Adrenal gland (tissue), 12 donors: ENCODE data around the gene TBXA2R. TPM values are rescaled to one million over a fixed set of nuclear protein-coding genes. Genes with fewer than 3 reads are reported as not detected.
A peak's percentile ranks its signal among the peaks of the same experiment; 100 is the strongest.

ENCODE experiments used
- DNase-seq, 7 donors: peaks; one replicate each; pipeline ENCODE4 v3.0.0-alpha.2; 2019 to 2020
- H3K27ac ChIP-seq, 5 donors: fragments of 200-600 bp; sonication (generic) in 4 of 5; 1 replicate in 3 of 5; 2 replicates in 2 of 5; pipeline versions ENCODE4 v1.5.1 to v1.8.0; 2016 to 2020; ENCODE audit warnings: mild to moderate bottlenecking in 1 of 5
- H3K27me3 ChIP-seq: fragments of 200-600 bp; 2 replicates; pipeline ENCODE4 v1.8.0; 2021
- H3K36me3 ChIP-seq, 2 donors: fragments of 200-600 bp; replicated peaks in 1 of 2; 1 replicate in 1 of 2; 2 replicates in 1 of 2; pipeline versions ENCODE4 v1.5.1 to v1.8.0; 2018 to 2022
- H3K4me1 ChIP-seq, 2 donors: fragments of 200-600 bp; replicated peaks in 1 of 2; 1 replicate in 1 of 2; 2 replicates in 1 of 2; pipeline versions ENCODE4 v1.5.1 to v1.8.0; 2018 to 2021
- H3K4me3 ChIP-seq, 4 donors: fragments of 200-600 bp; sonication (generic) in 3 of 4; one replicate each; pipeline ENCODE4 v1.5.1; 2016 to 2018
- H3K9me3 ChIP-seq, 3 donors: fragments of 200-600 bp; sonication (generic) in 1 of 3; replicated peaks in 1 of 3; 1 replicate in 2 of 3; 2 replicates in 1 of 3; pipeline versions ENCODE4 v1.5.1 to v1.8.0; 2016 to 2021
- CTCF ChIP-seq, 6 experiments: fragments of 450-650 bp in 4 of 6; fragments of 200-600 bp in 2 of 6; sonication (generic) in 1 of 6; IDR thresholded peaks; 1 replicate in 5 of 6; 2 replicates in 1 of 6; pipeline versions ENCODE4 v1.5.1 to v1.8.0; 2016 to 2021; ENCODE audit warnings: antibody characterized with exemption in 6 of 6, mild to moderate bottlenecking in 2 of 6, moderate library complexity in 1 of 6
- POLR2A ChIP-seq, 2 donors: fragments of 450-650 bp; IDR thresholded peaks; one replicate each; pipeline ENCODE4 v1.6.1; 2017; ENCODE audit warnings: antibody characterized with exemption in 2 of 2, mild to moderate bottlenecking in 2 of 2, moderate library complexity in 1 of 2
- WGBS, 4 donors: extraction: QIAGEN DNeasy Blood & Tissue Kit in 2 of 4; methylation state at CpG; one replicate each; pipeline versions ENCODE4 v1.1.5 to v1.1.7; 2013 to 2017; 5-methylcytosine and 5-hydroxymethylcytosine counted together
- intact Hi-C, 2 donors: fragments of 100-400 bp; cut with DNase I; formaldehyde crosslinking; loops; one replicate each; pipeline versions ENCODE4 v1.14.1 to v1.15.0; 2022 to 2023
- polyA plus RNA-seq, 3 donors: library from polyadenylated mRNA; stranded (reverse); fragments of 200-250 nt in 2 of 3; fragments of 350-450 nt in 1 of 3; fragmentation: Illumina TruSeq in 1 of 3; extraction: RNeasy Lipid Tissue Mini Kit (QIAGEN cat#74804) in 1 of 3; gene quantifications; one replicate each; pipeline ENCODE4 v1.2.3, GENCODE V29; 2013 to 2014
- total RNA-seq, 9 donors: library from RNA; depleted of rRNA in 4 of 9; stranded (reverse); fragments of >200 nt in 4 of 9; fragments of 120-200 nt in 1 of 9; fragmentation: NEBNext Ultra II Directional in 1 of 9; extraction: Animal tissue kit (Norgen Biotek cat#: 25700) in 1 of 9; gene quantifications; one replicate each; pipeline versions ENCODE4 v1.1.0 to v1.2.4, GENCODE V29; 2013 to 2023
- donor health status: healthy with polysubstance abuse.
- donor health status: Bipolar disorder and iron deficiency.
- donor health status: DM: yes; HTN: yes; CAD: no.
- donor health status: DM: no; HTN: no; CAD: no.
- donor health status: DM: no; HTN: no; CAD: no.
- donor health status: DM: yes; HTN: yes; CAD: no.

TBXA2R gene
- total and polyA plus RNA-seq, 12 donors = 4.7 to 25.5 (median 12.4) TPM

GRCh38 chr19:3626473-3627350, 20.0 kb upstream of the TBXA2R start, which contains the start of gene CACTIN:
Gene CACTIN, minus strand, starts transcription at chr19:3626790. Its CDS starts 28 bp downstream, at chr19:3626762.
- intact Hi-C loops = loop anchor here in 1 of 2 donors (10.0 kb wide), 1 partner anchor 312 kb away; no protein-coding TSS in a partner anchor
- Histone ChIP-seq H3K4me1 (peaks cover 6 to 22% of the 10 kb centered on the region in 2 donors), H3K36me3 (peaks cover 0 to 11% of the 10 kb centered on the region in 2 donors), H3K4me3 (peak within 1 kb of the TSS; percentile 68 to 96 (median 82)), H3K9me3 (no peaks in the 10 kb centered on the region), H3K27ac (peak within 1 kb of the TSS; percentile 78 to 96 (median 91)), H3K27me3 (no peaks in the 10 kb centered on the region)
- WGBS, 4 donors = 0% methylated on average over 29 to 80 of the region's 80 CpGs
- peak; percentile 98 to 99 (median 99) for DNase-seq
- TF ChIP-seq CTCF (IDR thresholded peaks at IDR 0.05) = no peak
- peak; percentile 66 to 80 for TF ChIP-seq POLR2A (IDR thresholded peaks at IDR 0.05)

- H3K27me3 ChIP-seq = no peaks in the 10 kb centered on the region
- TF ChIP-seq POLR2A (IDR thresholded peaks at IDR 0.05) (no peak), CTCF (IDR thresholded peaks at IDR 0.05) (no peak)
- DNase-seq = no peak
- peak overlapping the region; percentile 68 to 96 (median 82) for H3K4me3 ChIP-seq
- intact Hi-C loops = loop anchor here in 1 of 2 donors (10.0 kb wide), 1 partner anchor 311 kb away; no protein-coding TSS in a partner anchor
- H3K27ac ChIP-seq = peak overlapping the region; percentile 78 to 96 (median 91)
- H3K9me3 ChIP-seq = no peaks in the 10 kb centered on the region
- H3K4me1 ChIP-seq = peaks cover 6 to 22% of the 10 kb centered on the region in 2 donors
- WGBS, 4 donors = 1 to 2% (median 2%) methylated on average over 16 to 21 of the region's 21 CpGs
- H3K36me3 ChIP-seq = peaks cover 0 to 11% of the 10 kb centered on the region in 2 donors
These were observed 19.4 kb upstream of the TBXA2R start for GRCh38 chr19:3625996-3626472.

- WGBS, 4 donors = 92 to 95% (median 93%) methylated on average over 30 to 34 of the region's 34 CpGs
- peaks cover 0 to 11% of the 10 kb centered on the region in 2 donors for H3K36me3 ChIP-seq
- intact Hi-C loops = loop anchor here in 1 of 2 donors (10.0 kb wide), 1 partner anchor 309 kb away; no protein-coding TSS in a partner anchor
- H3K27ac ChIP-seq = no peak overlapping the region
- DNase-seq = no peak
- H3K4me1 ChIP-seq = peaks cover 6 to 22% of the 10 kb centered on the region in 2 donors
- no peak overlapping the region for H3K4me3 ChIP-seq
- H3K9me3 ChIP-seq = no peaks in the 10 kb centered on the region
- TF ChIP-seq CTCF (IDR thresholded peaks at IDR 0.05) (no peak), POLR2A (IDR thresholded peaks at IDR 0.05) (no peak)
- H3K27me3 ChIP-seq = no peaks in the 10 kb centered on the region
These were observed 17.0 kb upstream of the TBXA2R start for GRCh38 chr19:3623716-3624115.

GRCh38 chr19:3622224-3622623, 15.5 kb upstream of the TBXA2R start:
- TF ChIP-seq CTCF (IDR thresholded peaks at IDR 0.05) (no peak), POLR2A (IDR thresholded peaks at IDR 0.05) (no peak)
- no peak overlapping the region for H3K27ac ChIP-seq
- H3K36me3 ChIP-seq = peaks cover 0 to 11% of the 10 kb centered on the region in 2 donors
- H3K4me3 ChIP-seq = no peak overlapping the region
- no peaks in the 10 kb centered on the region for H3K27me3 ChIP-seq
- H3K4me1 ChIP-seq = peaks cover 6 to 24% of the 10 kb centered on the region in 2 donors
- no peaks in the 10 kb centered on the region for H3K9me3 ChIP-seq
- 84 to 94% (median 87%) methylated on average over 10 to 12 of the region's 12 CpGs for WGBS, 4 donors
- no peak for DNase-seq
- intact Hi-C loops = loop anchor here in 1 of 2 donors (10.0 kb wide), 1 partner anchor 307 kb away; no protein-coding TSS in a partner anchor
